Measurements from ENCODE around the gene RHOH. TPM values are rescaled to one million over a fixed set of nuclear protein-coding genes. Genes with fewer than 3 reads are reported as not detected.

RHOH gene
- polyA plus RNA-seq, 1 donor (not counting 4 experiments of a cell fraction or from before 2014, with no cell fraction given), result 0.04 TPM

GRCh38 chr4:40245550-40245949, 48.7 kb downstream of the RHOH start:
- H3K27me3 ChIP-seq (ENCODE audit: control insufficient read depth, extremely low read depth, insufficient read depth, low read length), result no peaks in the 10 kb centered on the region
- dilution Hi-C loops (cut with MboI; ENCODE audit: extremely low pct_ligation_motif_present, low sequenced_read_pairs), result no loop called here
- peaks cover 1% of the 10 kb centered on the region for H3K4me1 ChIP-seq (ENCODE audit: control insufficient read depth, extremely low read depth, insufficient read depth, low read length)
- H3K9me3 ChIP-seq (ENCODE audit: control insufficient read depth, low read depth, low read length), result no peaks in the 10 kb centered on the region
- TF ChIP-seq CTCF (optimal IDR thresholded peaks at IDR 0.05 in 1 of 3, IDR thresholded peaks at IDR 0.05 in 1 of 3, conservative IDR thresholded peaks at IDR 0.05 in 1 of 3; ENCODE audit: extremely low read depth in 1 of 3, insufficient read depth in 2 of 3, low read length in 3 of 3) (no peak), EZH2 (IDR thresholded peaks at IDR 0.05; ENCODE audit: low read length) (no peak)
- no peaks in the 10 kb centered on the region for H4K20me1 ChIP-seq (ENCODE audit: control insufficient read depth, extremely low read depth, insufficient read depth, low read length)
- H3K9me1 ChIP-seq (ENCODE audit: control insufficient read depth, extremely low read depth, insufficient read depth, low read length), result no peaks in the 10 kb centered on the region
- H3K79me2 ChIP-seq (ENCODE audit: control insufficient read depth, insufficient read depth, low read length), result no peaks in the 10 kb centered on the region
- DNase-seq (ENCODE audit: low read depth, low spot score) (no peak), FAIRE-seq (no peak)
- no peak overlapping the region for H3K4me3 ChIP-seq (ENCODE audit: control insufficient read depth in 2 of 3, extremely low read depth in 1 of 3, insufficient read depth in 2 of 3, low read depth in 1 of 3, low read length in 3 of 3)
- no peak overlapping the region for H2AFZ ChIP-seq (ENCODE audit: control insufficient read depth, low read length)
- H3K9ac ChIP-seq (ENCODE audit: control insufficient read depth, extremely low read depth, insufficient read depth, low read length), result no peak overlapping the region
- H3K4me2 ChIP-seq (ENCODE audit: control insufficient read depth, extremely low read depth, insufficient read depth, low read depth, low read length), result no peak overlapping the region
- no peaks in the 10 kb centered on the region for H3K36me3 ChIP-seq (ENCODE audit: control insufficient read depth in 2 of 2, extremely low read depth in 1 of 2, insufficient read depth in 2 of 2, low read length in 2 of 2)
- no peak overlapping the region for H3K27ac ChIP-seq (ENCODE audit: control insufficient read depth, insufficient read depth, low read length)

GRCh38 chr4:40246011-40246900, 49.4 kb downstream of the RHOH start:
- Histone ChIP-seq H3K27me3 (ENCODE audit: control insufficient read depth, extremely low read depth, insufficient read depth, low read length) (no peaks in the 10 kb centered on the region), H3K4me2 (ENCODE audit: control insufficient read depth, extremely low read depth, insufficient read depth, low read depth, low read length) (no peak overlapping the region), H3K9me1 (ENCODE audit: control insufficient read depth, extremely low read depth, insufficient read depth, low read length) (no peaks in the 10 kb centered on the region), H3K27ac (ENCODE audit: control insufficient read depth, insufficient read depth, low read length) (no peak overlapping the region), H2AFZ (ENCODE audit: control insufficient read depth, low read length) (no peak overlapping the region), H4K20me1 (ENCODE audit: control insufficient read depth, extremely low read depth, insufficient read depth, low read length) (no peaks in the 10 kb centered on the region), H3K36me3 (ENCODE audit: control insufficient read depth in 2 of 2, extremely low read depth in 1 of 2, insufficient read depth in 2 of 2, low read length in 2 of 2) (no peaks in the 10 kb centered on the region), H3K79me2 (ENCODE audit: control insufficient read depth, insufficient read depth, low read length) (no peaks in the 10 kb centered on the region), H3K4me1 (ENCODE audit: control insufficient read depth, extremely low read depth, insufficient read depth, low read length) (peaks cover 8% of the 10 kb centered on the region), H3K4me3 (ENCODE audit: control insufficient read depth in 2 of 3, extremely low read depth in 1 of 3, insufficient read depth in 2 of 3, low read depth in 1 of 3, low read length in 3 of 3) (no peak overlapping the region), H3K9me3 (ENCODE audit: control insufficient read depth, low read depth, low read length) (no peaks in the 10 kb centered on the region), H3K9ac (ENCODE audit: control insufficient read depth, extremely low read depth, insufficient read depth, low read length) (no peak overlapping the region)
- TF ChIP-seq CTCF (optimal IDR thresholded peaks at IDR 0.05 in 1 of 3, IDR thresholded peaks at IDR 0.05 in 1 of 3, conservative IDR thresholded peaks at IDR 0.05 in 1 of 3; ENCODE audit: extremely low read depth in 1 of 3, insufficient read depth in 2 of 3, low read length in 3 of 3), result no peak
- FAIRE-seq (no peak), DNase-seq (ENCODE audit: low read depth, low spot score) (no peak)
- dilution Hi-C loops (cut with MboI; ENCODE audit: extremely low pct_ligation_motif_present, low sequenced_read_pairs), result no loop called here

Measured in keratinocyte (primary cell).